ENCODE data around the gene IFT172.

DNA sequence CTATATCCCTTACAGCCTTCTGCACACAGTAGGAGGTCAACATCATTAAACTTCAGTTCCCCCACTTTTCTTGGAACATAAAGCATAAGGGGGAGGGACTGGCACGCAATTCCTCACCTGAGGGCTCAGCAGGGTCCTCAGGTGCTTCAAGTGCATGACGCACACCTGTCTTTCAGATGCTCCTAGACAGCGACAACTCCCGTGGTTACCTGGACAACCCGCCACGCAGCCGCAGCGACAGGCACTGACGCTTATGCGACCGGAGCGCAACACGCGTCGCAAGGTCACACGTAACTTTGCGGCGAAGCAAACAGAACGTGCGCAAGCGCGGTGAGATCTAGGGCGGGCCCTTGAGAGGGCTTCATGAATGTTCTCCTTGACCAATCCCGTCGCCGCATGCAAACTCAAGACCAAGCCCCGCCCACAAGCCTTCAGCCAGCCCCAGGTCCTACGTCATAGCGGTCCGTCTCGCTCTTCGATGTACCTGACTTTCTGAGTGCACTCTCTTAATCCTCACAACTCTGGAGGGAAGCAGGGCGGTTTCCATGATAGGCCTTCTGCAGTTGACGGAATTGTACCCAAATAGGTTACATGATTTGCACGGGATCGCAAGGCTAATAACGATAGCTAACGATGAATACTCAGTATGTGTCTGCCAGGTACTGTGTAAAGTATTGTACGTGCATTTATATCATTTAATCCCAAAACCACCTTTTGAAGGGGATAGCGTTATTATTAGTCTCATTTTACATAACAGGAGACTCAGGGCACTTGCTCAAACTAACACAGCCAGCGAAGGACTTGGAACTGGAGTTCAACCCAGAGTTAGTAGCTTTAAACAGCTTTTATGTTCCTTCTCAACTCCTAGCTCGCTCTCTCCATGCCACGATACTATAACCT lies at the start of gene IFT172:
- TF ChIP-seq, protein P1, sequence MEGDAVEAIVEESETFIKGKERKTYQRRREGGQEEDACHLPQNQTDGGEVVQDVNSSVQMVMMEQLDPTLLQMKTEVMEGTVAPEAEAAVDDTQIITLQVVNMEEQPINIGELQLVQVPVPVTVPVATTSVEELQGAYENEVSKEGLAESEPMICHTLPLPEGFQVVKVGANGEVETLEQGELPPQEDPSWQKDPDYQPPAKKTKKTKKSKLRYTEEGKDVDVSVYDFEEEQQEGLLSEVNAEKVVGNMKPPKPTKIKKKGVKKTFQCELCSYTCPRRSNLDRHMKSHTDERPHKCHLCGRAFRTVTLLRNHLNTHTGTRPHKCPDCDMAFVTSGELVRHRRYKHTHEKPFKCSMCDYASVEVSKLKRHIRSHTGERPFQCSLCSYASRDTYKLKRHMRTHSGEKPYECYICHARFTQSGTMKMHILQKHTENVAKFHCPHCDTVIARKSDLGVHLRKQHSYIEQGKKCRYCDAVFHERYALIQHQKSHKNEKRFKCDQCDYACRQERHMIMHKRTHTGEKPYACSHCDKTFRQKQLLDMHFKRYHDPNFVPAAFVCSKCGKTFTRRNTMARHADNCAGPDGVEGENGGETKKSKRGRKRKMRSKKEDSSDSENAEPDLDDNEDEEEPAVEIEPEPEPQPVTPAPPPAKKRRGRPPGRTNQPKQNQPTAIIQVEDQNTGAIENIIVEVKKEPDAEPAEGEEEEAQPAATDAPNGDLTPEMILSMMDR (conservative IDR thresholded peaks at IDR 0.05; ENCODE audit: low read depth in 2 of 2) = no peak
- TF ChIP-seq JUNB (IDR thresholded peaks at IDR 0.05; ENCODE audit: unreplicated experiment) (no peak), CREB1 (CRISPR knock-in tag; IDR thresholded peaks at IDR 0.05; ENCODE audit: low read depth) (peak; percentile 96), EZH2 (IDR thresholded peaks at IDR 0.05; ENCODE audit: low read depth, unreplicated experiment) (no peak), EZH2phosphoT487 (IDR thresholded peaks at IDR 0.05; ENCODE audit: unreplicated experiment) (no peak), POLR2AphosphoS5 (IDR thresholded peaks at IDR 0.05; ENCODE audit: low read depth) (peak; percentile 91), STAT1 (IDR thresholded peaks at IDR 0.05; ENCODE audit: unreplicated experiment) (no peak), ZNF114 (CRISPR knock-in tag; IDR thresholded peaks at IDR 0.05) (no peak), NANOG (IDR thresholded peaks at IDR 0.05; ENCODE audit: borderline replicate concordance) (no peak), ZNF331 (CRISPR knock-in tag; IDR thresholded peaks at IDR 0.05; ENCODE audit: low read depth) (no peak)
- TF ChIP-seq, protein P2, sequence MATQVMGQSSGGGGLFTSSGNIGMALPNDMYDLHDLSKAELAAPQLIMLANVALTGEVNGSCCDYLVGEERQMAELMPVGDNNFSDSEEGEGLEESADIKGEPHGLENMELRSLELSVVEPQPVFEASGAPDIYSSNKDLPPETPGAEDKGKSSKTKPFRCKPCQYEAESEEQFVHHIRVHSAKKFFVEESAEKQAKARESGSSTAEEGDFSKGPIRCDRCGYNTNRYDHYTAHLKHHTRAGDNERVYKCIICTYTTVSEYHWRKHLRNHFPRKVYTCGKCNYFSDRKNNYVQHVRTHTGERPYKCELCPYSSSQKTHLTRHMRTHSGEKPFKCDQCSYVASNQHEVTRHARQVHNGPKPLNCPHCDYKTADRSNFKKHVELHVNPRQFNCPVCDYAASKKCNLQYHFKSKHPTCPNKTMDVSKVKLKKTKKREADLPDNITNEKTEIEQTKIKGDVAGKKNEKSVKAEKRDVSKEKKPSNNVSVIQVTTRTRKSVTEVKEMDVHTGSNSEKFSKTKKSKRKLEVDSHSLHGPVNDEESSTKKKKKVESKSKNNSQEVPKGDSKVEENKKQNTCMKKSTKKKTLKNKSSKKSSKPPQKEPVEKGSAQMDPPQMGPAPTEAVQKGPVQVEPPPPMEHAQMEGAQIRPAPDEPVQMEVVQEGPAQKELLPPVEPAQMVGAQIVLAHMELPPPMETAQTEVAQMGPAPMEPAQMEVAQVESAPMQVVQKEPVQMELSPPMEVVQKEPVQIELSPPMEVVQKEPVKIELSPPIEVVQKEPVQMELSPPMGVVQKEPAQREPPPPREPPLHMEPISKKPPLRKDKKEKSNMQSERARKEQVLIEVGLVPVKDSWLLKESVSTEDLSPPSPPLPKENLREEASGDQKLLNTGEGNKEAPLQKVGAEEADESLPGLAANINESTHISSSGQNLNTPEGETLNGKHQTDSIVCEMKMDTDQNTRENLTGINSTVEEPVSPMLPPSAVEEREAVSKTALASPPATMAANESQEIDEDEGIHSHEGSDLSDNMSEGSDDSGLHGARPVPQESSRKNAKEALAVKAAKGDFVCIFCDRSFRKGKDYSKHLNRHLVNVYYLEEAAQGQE (IDR thresholded peaks at IDR 0.05; ENCODE audit: unreplicated experiment) = no peak
- TF ChIP-seq, protein P3, sequence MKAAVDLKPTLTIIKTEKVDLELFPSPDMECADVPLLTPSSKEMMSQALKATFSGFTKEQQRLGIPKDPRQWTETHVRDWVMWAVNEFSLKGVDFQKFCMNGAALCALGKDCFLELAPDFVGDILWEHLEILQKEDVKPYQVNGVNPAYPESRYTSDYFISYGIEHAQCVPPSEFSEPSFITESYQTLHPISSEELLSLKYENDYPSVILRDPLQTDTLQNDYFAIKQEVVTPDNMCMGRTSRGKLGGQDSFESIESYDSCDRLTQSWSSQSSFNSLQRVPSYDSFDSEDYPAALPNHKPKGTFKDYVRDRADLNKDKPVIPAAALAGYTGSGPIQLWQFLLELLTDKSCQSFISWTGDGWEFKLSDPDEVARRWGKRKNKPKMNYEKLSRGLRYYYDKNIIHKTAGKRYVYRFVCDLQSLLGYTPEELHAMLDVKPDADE (IDR thresholded peaks at IDR 0.05) = no peak
